GM12892 (cell line): ENCODE data around the gene SNRNP70.

Source experiments
- DNase-seq: peaks from one replicate; pipeline ENCODE4 v3.0.0; 2011; ENCODE audit not compliant: insufficient read length
- FAIRE-seq: peaks from 2 replicates; lab custom pipeline; 2011; peaks lifted over from hg19 to GRCh38; lab: Jason Lieb, UNC
- POLR2A ChIP-seq: IDR thresholded peaks from 2 replicates; pipeline ENCODE4 v1.6.1; 2011; ENCODE audit warnings: low read depth, low read length, control low read depth
- POLR2AphosphoS5 ChIP-seq: IDR thresholded peaks from 2 replicates; pipeline ENCODE4 v1.6.1; 2011; ENCODE audit warnings: low read depth, low read length, control low read depth
- TAF1 ChIP-seq: IDR thresholded peaks from 2 replicates; pipeline ENCODE4 v1.6.1; 2011; ENCODE audit warnings: low read depth, mild to moderate bottlenecking, control low read depth, low read length, borderline replicate concordance

The SNRNP70 gene

DNA sequence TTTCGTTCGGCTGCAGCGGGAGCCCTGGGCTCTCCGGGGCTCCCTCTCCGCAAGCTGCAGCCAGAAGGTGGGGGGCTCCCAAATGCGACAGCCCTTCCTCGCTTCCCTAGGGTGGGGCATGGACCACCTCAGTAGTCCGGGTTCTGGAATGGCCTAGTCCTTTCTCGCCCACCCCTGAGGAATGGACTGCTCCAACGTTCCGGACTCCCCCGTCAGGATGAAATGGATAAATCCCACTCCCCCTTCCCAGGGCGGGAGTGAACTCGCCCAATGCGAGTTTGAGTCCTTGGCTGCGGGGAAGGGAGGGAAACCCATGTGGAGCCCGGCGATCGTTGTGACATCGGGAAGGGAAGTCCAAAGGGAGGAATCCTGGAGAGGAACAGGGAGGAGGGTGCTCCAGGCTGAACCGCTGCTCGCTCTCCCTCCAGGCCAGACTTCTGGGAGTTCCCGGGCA is 64.4 kb downstream of the SNRNP70 start:
- FAIRE-seq = no peak
- DNase-seq = no peak
- no peak for TF ChIP-seq TAF1
- no peak for TF ChIP-seq POLR2AphosphoS5
- TF ChIP-seq POLR2A = no peak

DNA sequence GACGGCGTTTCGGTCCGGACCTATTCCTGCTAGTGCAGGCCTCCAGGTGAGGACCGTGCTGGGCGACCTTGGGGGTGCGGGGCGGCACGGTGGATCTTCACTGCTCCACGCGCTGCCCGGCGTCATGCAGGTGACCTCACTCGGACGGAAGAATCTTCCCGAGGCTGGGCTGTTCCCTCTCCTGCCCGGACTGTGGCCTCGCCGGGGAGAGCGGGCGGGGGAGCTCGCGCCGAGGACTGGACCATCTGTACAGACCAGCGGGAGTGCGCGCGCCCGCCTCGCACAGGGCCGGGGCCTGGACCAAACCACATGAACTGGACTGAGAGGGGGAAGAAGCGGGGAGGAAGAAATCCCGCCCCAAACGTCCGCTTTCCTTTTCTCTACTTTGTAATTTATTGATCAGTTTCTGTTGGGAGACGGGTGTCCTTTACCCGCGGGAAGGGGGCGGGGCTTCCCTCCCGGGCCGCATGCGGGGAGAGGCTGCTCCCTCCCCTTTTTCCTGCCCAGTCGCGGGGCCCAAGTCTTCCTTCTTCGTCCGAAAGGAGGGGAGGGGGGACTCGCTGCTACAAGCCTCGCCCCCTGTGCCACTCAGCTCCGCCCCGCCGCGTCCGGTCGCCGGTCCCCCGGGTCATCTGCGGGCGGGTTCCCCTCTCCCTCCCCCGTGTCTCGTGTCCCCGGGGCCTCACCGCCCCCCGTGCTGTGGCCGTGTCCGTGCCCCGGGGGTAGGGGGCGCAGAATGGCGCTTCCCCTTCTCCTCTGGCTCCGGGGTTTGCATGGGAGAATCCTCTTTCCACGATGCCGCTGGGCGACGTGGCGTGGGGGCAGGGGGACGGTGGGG is 65.1 kb downstream of the SNRNP70 start:
- DNase-seq = no peak
- TF ChIP-seq POLR2A (no peak), TAF1 (no peak), POLR2AphosphoS5 (no peak)
- no peak for FAIRE-seq

DNA sequence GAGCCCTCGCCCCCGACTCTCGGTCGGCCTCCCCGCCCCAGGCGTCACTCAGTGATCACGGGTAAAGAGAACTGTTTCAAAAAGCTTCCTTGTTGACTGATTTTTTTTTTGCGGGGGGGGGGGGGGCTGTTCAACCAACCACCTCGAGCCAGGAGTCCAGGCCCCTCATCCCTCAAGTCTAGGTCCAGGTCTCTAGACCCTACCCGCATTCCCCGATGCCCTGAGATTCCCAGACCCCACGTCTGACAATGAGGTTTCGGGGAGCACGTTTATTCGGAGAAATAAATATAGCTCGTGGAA is 65.6 kb downstream of the SNRNP70 start:
- no peak for DNase-seq
- FAIRE-seq = no peak
- TF ChIP-seq POLR2AphosphoS5 (no peak), POLR2A (no peak), TAF1 (no peak)

DNA sequence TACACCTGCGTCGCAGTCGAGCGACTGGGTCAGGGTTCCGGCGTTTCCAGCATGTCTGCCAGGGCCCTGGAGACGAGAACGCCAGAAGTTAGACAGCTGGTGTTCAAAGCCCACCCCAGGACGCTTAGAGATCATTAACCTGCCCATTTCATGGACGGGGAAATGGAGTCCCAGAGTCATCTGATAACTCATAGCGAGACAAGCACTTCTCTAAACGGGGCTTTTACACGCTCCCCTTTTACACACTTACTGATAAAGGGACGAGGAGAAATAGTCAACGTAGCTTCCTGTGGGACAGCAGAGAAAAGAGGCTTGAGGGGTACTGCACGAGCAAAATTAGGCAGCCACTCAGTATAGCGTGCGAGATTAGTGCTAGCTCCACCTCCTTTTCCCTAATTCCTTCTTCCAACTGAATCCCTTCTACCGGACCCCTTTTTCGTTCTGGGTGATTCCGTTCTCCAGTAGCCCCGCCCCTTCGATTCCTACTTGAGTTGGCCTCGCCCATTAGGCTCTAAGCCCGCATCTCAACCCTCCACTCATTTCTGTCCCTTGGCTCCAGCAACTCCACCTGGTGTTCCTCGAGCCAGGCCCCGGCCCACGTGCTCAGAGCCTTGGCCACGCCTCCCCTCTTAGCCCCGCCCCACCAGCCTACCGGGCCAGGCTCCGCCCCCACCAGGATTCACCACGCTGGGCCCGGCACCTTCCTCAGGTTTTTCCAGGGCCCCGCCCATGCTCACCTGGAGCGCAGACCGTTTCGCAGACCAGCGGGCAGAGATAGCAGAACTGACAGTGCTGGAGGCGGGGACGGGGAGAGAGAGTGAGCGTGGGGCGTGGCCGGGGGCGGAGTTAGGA is 66.2 kb downstream of the SNRNP70 start:
- DNase-seq = no peak
- FAIRE-seq = no peak
- TF ChIP-seq POLR2AphosphoS5 (no peak), TAF1 (no peak), POLR2A (no peak)

DNA sequence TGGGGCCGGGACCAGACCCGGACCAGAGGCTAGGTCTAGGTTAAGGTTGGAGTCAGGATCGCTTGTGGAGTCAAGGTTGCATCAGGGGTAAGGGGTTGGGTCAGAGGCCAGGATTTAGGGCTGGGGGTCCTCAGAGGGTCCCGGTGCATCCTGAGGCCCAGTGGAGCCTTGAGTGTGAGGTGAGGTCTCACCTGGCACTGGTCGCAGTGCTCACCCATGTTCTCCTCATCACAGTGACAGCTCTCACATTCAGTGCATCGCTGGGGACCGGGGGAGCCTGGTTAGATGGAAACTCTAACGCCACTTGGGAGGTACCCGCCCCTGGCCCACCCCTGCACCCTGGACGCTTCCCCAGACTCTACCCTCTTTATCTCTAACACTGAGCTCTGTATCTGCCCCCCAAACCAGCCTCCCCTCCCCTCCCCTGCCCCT is 66.9 kb downstream of the SNRNP70 start:
- FAIRE-seq = no peak
- no peak for DNase-seq
- TF ChIP-seq TAF1 (no peak), POLR2A (no peak), POLR2AphosphoS5 (no peak)

DNA sequence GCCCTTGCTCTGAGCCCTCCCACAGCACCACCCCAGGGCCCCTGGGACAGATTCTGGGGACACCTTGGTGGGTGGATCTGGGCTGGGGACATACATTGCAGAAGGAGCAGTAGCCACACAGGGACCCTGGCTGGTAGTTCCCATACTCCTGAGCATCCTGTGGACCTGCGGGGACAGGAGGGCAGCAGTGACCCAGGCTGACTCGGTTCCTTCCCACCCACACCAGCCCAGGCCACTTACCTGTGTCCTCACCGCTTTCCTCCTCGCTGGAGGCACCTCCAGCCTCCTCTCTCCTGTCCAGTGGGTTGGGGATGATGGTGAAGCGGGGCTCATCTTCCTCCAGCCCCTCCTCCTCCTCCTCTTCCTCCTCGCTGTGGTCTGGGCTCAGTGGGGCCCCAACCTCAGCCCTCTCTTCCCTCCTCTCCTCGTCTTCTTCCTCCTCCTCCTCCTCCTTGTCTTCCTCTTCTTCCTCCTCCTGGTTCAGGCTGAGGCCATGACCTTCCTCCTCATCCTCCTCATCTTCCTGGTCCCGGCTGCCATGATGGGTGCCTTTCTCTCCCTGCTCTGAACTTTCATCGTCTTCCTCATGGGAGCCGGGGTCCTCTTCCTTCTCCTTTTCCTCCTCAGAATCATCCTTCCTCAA is 68.0 kb downstream of the SNRNP70 start:
- no peak for FAIRE-seq
- DNase-seq = no peak
- no peak for TF ChIP-seq POLR2AphosphoS5
- TF ChIP-seq TAF1 = no peak
- no peak for TF ChIP-seq POLR2A

DNA sequence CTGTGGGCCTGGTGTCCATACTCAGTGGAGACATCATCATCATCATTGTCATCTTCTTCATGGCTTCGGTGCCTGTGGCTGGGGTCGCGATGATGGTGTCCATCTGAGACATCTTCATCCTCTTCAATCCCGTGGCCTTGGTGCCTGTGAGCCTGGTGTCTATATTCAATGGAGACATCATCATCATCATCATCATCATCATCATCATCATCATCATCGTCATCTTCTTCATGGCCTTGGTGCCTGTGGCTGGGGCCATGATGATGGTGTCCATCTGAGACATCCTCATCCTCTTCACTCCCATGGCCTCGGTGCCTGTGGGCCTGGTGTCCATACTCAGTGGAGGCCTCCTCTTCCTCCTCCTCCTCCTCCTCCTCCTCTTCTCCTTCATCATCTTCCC is 69.0 kb downstream of the SNRNP70 start:
- DNase-seq = no peak
- FAIRE-seq = no peak
- no peak for TF ChIP-seq POLR2AphosphoS5
- no peak for TF ChIP-seq POLR2A
- TF ChIP-seq TAF1 = no peak

DNA sequence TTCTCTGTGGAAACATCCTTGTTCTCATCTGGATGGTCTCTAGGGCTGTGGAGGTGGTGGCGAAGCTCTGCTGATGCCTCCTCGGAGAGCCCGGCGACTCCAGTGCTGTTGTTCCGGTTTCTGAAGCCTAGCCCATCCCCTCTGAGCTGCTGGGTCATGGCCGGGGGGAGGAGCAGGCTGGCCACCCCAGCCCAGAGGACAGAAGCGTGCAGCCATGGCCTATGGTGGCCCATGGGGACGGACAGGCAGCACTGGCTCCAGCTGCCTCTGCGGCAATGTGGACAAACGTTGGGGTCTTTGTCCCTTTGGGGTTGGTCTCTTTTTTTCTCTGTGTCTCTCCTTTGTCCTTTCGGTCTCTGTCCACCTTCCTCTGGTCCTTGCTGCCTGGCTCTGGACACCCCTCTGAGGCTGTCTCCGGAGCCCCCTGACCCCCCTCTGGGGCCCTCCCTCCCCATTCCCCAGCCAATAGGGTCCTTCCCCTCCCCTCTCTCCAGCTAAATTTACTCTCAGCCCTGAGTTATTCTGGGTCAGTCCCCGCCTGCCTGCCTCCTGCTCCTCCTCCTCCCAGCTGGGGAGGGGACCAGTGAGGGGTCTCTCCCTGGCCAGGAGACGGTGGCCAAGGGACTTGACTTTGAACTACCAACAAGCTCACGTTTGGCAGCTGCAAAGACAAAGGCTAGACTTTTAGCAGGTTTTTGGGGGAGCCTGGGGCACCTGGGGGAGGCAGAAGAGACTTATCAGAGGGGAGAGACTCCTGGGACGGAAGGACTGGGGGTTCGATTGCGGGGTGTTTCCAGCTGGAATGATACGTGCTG is 70.0 kb downstream of the SNRNP70 start, which contains the start of gene HRC:
Gene HRC (minus strand): TSS at position 392 of the 815 bp plus-strand sequence. CDS start 159 bp downstream, at position 233.
- FAIRE-seq = no peak
- no peak for TF ChIP-seq TAF1
- DNase-seq = no peak

DNA sequence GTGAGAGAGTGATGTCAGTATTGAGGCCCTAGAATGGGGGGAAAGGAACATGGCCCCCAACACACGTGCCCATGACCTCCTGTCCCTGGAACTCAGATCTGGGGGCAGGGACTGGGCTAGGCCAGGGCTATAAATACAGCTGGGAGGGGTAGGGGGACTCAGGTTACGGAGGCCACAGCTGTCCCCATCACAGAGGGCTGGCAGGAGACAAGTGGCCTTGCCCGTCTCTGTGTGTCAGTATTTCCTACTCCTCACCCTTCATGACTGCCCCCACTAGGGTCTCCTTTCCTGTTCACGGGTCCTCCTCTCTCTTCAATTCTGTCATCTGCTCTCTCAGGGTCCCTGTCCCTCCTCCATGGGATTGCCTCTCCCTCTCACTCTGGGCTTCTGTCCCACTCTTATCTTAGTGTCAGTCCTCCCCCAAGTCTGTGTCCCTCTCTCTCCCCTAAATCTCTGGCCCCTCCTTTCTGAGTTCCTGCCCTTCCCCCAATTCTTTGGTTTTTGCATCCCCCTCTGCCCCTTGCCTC is 70.6 kb downstream of the SNRNP70 start:
- TF ChIP-seq TAF1 (no peak), POLR2A (no peak), POLR2AphosphoS5 (no peak)
- no peak for FAIRE-seq
- DNase-seq = no peak

DNA sequence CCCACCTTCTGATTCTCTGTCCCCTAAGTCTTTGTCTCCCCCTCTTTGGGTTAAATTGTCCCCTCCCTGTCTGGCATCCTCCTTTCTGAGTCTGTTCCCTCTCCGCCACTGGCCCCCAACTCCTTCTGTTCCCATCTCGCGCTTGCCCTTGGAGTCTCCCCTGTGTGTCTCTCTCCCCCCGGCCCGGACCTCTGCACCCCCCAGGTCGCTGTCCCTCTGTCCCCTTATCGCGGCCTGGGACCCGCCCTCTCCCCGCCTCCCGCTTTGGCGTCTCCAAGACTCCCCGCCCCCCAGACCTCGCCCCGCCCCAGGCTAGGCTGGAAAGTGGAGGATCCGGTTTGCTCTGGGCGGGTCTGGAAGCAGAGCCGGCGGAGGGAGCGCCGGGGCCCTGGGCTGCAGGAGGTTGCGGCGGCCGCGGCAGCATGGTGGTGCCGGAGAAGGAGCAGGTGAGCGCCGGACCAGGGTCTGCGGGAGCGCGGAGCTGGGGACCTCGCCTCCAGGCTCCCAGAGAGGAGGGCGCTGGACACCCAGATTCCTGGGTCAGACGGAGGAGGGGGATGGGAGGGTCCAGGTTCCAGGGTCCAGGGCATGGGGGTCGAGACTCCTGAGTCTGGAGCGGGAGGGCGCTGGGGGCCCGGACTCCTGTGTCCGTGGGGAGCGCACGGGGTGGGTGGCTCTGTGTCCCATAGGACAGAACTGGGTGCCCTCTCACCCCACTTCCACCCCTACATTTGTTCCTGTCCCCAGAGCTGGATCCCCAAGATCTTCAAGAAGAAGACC is 72.4 kb downstream of the SNRNP70 start, which contains the start of gene TRPM4:
Gene TRPM4 (plus strand): TSS at position 348 of the 780 bp plus-strand sequence. CDS start 75 bp downstream, at position 423.
- no peak for TF ChIP-seq POLR2A
- TF ChIP-seq POLR2AphosphoS5 = no peak
- no peak for TF ChIP-seq TAF1
- DNase-seq (no peak), FAIRE-seq (no peak)
